Measurements from ENCODE around the gene UCHL3. TPM values are rescaled to one million over a fixed set of nuclear protein-coding genes. Genes with fewer than 3 reads are reported as not detected.

Gene UCHL3
- total RNA-seq, 2 experiments from 2014 or later: 34.7 to 49.5 TPM

- ChIA-PET POLR2A (interaction anchor here (0.8 kb wide), 1 partner anchor 10 kb away, joined by 3 read pairs; no protein-coding TSS in a partner anchor), CTCF (ENCODE audit: unreplicated experiment) (no interaction called here)
- Histone ChIP-seq H3K9me3 (ENCODE audit: low read length) (no peaks in the 10 kb centered on the region), H3K79me2 (ENCODE audit: insufficient read depth, low read depth, low read length) (no peaks in the 10 kb centered on the region), H3K27ac (ENCODE audit: low read depth, low read length, poor library complexity, severe bottlenecking) (no peak overlapping the region), H3K4me1 (ENCODE audit: insufficient read depth, low read length, poor library complexity, severe bottlenecking) (no peaks in the 10 kb centered on the region), H3K4me2 (ENCODE audit: low read length) (no peak overlapping the region), H3K9me2 (ENCODE audit: insufficient read depth, low read length) (no peaks in the 10 kb centered on the region), H3K36me3 (ENCODE audit: insufficient read depth, low read length) (peaks cover 19% of the 10 kb centered on the region; the same call in 1 of the 2 replicates), H3K4me3 (ENCODE audit: low read depth, low read length, poor library complexity, severe bottlenecking) (no peak overlapping the region), H2AFZ (ENCODE audit: low read length) (no peak overlapping the region), H4K20me1 (ENCODE audit: insufficient read depth, low read length) (no peaks in the 10 kb centered on the region)
- intact Hi-C loops (cut with micrococcal nuclease; ENCODE audit: unreplicated experiment): no loop called here
- BruUV-seq (replicated peaks): no TSS peak
- TF ChIP-seq CTCF (conservative IDR thresholded peaks at IDR 0.05; ENCODE audit: low read length): no peak
- DNase-seq (ENCODE audit: low spot score): no peak
Measured at GRCh38 chr13:75610466-75610865, 60.9 kb downstream of the UCHL3 start.

GRCh38 chr13:75612354-75612753 lies 62.8 kb downstream of the UCHL3 start:
- no peaks in the 10 kb centered on the region for H3K4me1 ChIP-seq (ENCODE audit: insufficient read depth, low read length, poor library complexity, severe bottlenecking)
- H3K9me2 ChIP-seq (ENCODE audit: insufficient read depth, low read length): no peaks in the 10 kb centered on the region
- ChIA-PET POLR2A (no interaction called here), CTCF (ENCODE audit: unreplicated experiment) (no interaction called here)
- TF ChIP-seq EZH2phosphoT487 (IDR thresholded peaks at IDR 0.05; ENCODE audit: borderline replicate concordance, low read depth, low read length) (no peak), CTCF (conservative IDR thresholded peaks at IDR 0.05; ENCODE audit: low read length) (no peak)
- no peak overlapping the region for H3K27ac ChIP-seq (ENCODE audit: low read depth, low read length, poor library complexity, severe bottlenecking)
- H3K36me3 ChIP-seq (ENCODE audit: insufficient read depth, low read length): peaks cover 6% of the 10 kb centered on the region; the same call in 1 of the 2 replicates
- H2AFZ ChIP-seq (ENCODE audit: low read length): no peak overlapping the region
- intact Hi-C loops (cut with micrococcal nuclease; ENCODE audit: unreplicated experiment): no loop called here
- H3K9me3 ChIP-seq (ENCODE audit: low read length): no peaks in the 10 kb centered on the region
- no TSS peak for BruUV-seq (replicated peaks)
- no peak overlapping the region for H3K4me2 ChIP-seq (ENCODE audit: low read length)
- H3K4me3 ChIP-seq (ENCODE audit: low read depth, low read length, poor library complexity, severe bottlenecking): no peak overlapping the region
- no peaks in the 10 kb centered on the region for H4K20me1 ChIP-seq (ENCODE audit: insufficient read depth, low read length)
- no peak for DNase-seq (ENCODE audit: low spot score)
- no peaks in the 10 kb centered on the region for H3K79me2 ChIP-seq (ENCODE audit: insufficient read depth, low read depth, low read length)

GRCh38 chr13:75617230-75617629 lies 67.6 kb downstream of the UCHL3 start:
- H3K4me3 ChIP-seq (ENCODE audit: low read depth, low read length, poor library complexity, severe bottlenecking): no peak overlapping the region
- no peak overlapping the region for H3K27ac ChIP-seq (ENCODE audit: low read depth, low read length, poor library complexity, severe bottlenecking)
- no peaks in the 10 kb centered on the region for H3K4me1 ChIP-seq (ENCODE audit: insufficient read depth, low read length, poor library complexity, severe bottlenecking)
- BruUV-seq (replicated peaks): no TSS peak
- no peaks in the 10 kb centered on the region for H4K20me1 ChIP-seq (ENCODE audit: insufficient read depth, low read length)
- no peak for TF ChIP-seq EZH2phosphoT487 (IDR thresholded peaks at IDR 0.05; ENCODE audit: borderline replicate concordance, low read depth, low read length)
- TF ChIP-seq CTCF (conservative IDR thresholded peaks at IDR 0.05; ENCODE audit: low read length): no peak
- H3K4me2 ChIP-seq (ENCODE audit: low read length): no peak overlapping the region
- ChIA-PET POLR2A (no interaction called here), CTCF (ENCODE audit: unreplicated experiment) (no interaction called here)
- intact Hi-C loops (cut with micrococcal nuclease; ENCODE audit: unreplicated experiment): no loop called here
- peaks cover 3% of the 10 kb centered on the region; the same call in 1 of the 2 replicates for H3K36me3 ChIP-seq (ENCODE audit: insufficient read depth, low read length)
- no peaks in the 10 kb centered on the region for H3K9me2 ChIP-seq (ENCODE audit: insufficient read depth, low read length)
- no peak overlapping the region for H2AFZ ChIP-seq (ENCODE audit: low read length)
- H3K9me3 ChIP-seq (ENCODE audit: low read length): no peaks in the 10 kb centered on the region
- no peak for DNase-seq (ENCODE audit: low spot score)
- H3K79me2 ChIP-seq (ENCODE audit: insufficient read depth, low read depth, low read length): no peaks in the 10 kb centered on the region
